Measurements from ENCODE around the gene WDR27.
A peak's percentile ranks its signal among the peaks of the same experiment; 100 is the strongest.

WDR27 gene

DNA sequence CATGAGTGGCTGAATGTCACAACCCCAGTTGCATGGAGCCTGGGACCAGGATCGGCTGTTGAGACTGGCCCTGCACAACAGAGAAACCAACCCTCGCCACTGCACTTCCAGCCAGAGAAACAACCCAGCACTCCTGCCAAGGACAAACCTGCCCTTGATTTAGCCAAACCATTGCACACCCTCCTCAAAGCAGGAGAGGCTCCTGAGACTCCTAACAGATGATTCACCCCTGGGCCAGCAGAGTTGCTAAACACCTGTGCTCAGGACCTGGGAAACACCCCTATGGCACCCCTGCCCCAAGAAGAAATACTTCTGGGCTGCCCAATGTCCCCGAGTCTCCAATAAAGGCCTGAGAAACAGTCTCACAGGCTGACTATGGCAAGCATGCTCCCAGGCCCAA lies 17.8 kb downstream of the WDR27 start:
- no peak overlapping the region for H2AK5ac ChIP-seq (ENCODE audit: low read length, severe bottlenecking)
- 100% methylated on average over 3 of the region's 3 CpGs for WGBS
- H2AFZ ChIP-seq (ENCODE audit: low read depth, low read length), result no peak overlapping the region
- no peak overlapping the region for H3K9ac ChIP-seq (ENCODE audit: low read length)
- no peak overlapping the region for H3K4ac ChIP-seq (ENCODE audit: low read depth in 1 of 2, low read length in 2 of 2)
- H2BK120ac ChIP-seq (ENCODE audit: low read depth, low read length), result no peak overlapping the region
- H3K4me1 ChIP-seq (ENCODE audit: control insufficient read depth, insufficient read depth, low read depth, low read length), result no peaks in the 10 kb centered on the region
- DNase-seq, result no peak
- H2BK5ac ChIP-seq (ENCODE audit: low read depth, low read length, poor library complexity, severe bottlenecking), result no peak overlapping the region
- H3K36me3 ChIP-seq (ENCODE audit: control insufficient read depth in 1 of 2, insufficient read depth in 2 of 2, low read depth in 1 of 2, low read length in 2 of 2), result peaks cover 25 to 67% of the 10 kb centered on the region in 2 experiments
- no peak overlapping the region for H2BK12ac ChIP-seq (ENCODE audit: low read length in 2 of 2)
- peaks cover 39% of the 10 kb centered on the region for H3K9me3 ChIP-seq (ENCODE audit: control insufficient read depth, low read length)
- H3K4me3 ChIP-seq (ENCODE audit: insufficient read depth in 1 of 2, low read depth in 1 of 2, low read length in 2 of 2), result no peak overlapping the region
- no peak overlapping the region for H3K27ac ChIP-seq (ENCODE audit: low read length, poor library complexity, severe bottlenecking)
- no peak overlapping the region for H3K18ac ChIP-seq (ENCODE audit: low read depth in 1 of 2, low read length in 2 of 2)
- peaks cover 36% of the 10 kb centered on the region for H3K79me1 ChIP-seq (replicated peaks; ENCODE audit: low read length, poor library complexity, severe bottlenecking)
- H3K14ac ChIP-seq (ENCODE audit: low read length in 2 of 2), result no peak overlapping the region
- no peaks in the 10 kb centered on the region for H3K27me3 ChIP-seq (ENCODE audit: control insufficient read depth in 1 of 2, insufficient read depth in 1 of 2, low read length in 2 of 2)
- no peak overlapping the region for H4K91ac ChIP-seq (ENCODE audit: low read length)
- no peak overlapping the region for H3K4me2 ChIP-seq (ENCODE audit: low read length, poor library complexity, severe bottlenecking)
- no peak overlapping the region for H2BK15ac ChIP-seq (ENCODE audit: low read depth, poor library complexity, severe bottlenecking)
- no peak overlapping the region for H3K23ac ChIP-seq (ENCODE audit: low read length in 2 of 2)
- no peak overlapping the region for H4K8ac ChIP-seq (ENCODE audit: low read length)

- Histone ChIP-seq H3K79me1 (replicated peaks; ENCODE audit: low read length, poor library complexity, severe bottlenecking) (peaks cover 21% of the 10 kb centered on the region), H3K36me3 (ENCODE audit: control insufficient read depth in 1 of 2, insufficient read depth in 2 of 2, low read depth in 1 of 2, low read length in 2 of 2) (peaks cover 20 to 32% of the 10 kb centered on the region in 2 experiments), H3K4ac (ENCODE audit: low read depth in 1 of 2, low read length in 2 of 2) (no peak overlapping the region), H3K9me3 (ENCODE audit: control insufficient read depth, low read length) (peaks cover 8% of the 10 kb centered on the region), H3K4me3 (ENCODE audit: insufficient read depth in 1 of 2, low read depth in 1 of 2, low read length in 2 of 2) (no peak overlapping the region), H3K4me2 (ENCODE audit: low read length, poor library complexity, severe bottlenecking) (no peak overlapping the region), H2BK5ac (ENCODE audit: low read depth, low read length, poor library complexity, severe bottlenecking) (no peak overlapping the region), H3K27ac (ENCODE audit: low read length, poor library complexity, severe bottlenecking) (no peak overlapping the region), H3K4me1 (ENCODE audit: control insufficient read depth, insufficient read depth, low read depth, low read length) (no peaks in the 10 kb centered on the region), H3K9ac (ENCODE audit: low read length) (no peak overlapping the region), H2BK120ac (ENCODE audit: low read depth, low read length) (no peak overlapping the region), H2BK15ac (ENCODE audit: low read depth, poor library complexity, severe bottlenecking) (no peak overlapping the region), H4K8ac (ENCODE audit: low read length) (no peak overlapping the region), H3K14ac (ENCODE audit: low read length in 2 of 2) (no peak overlapping the region), H2AFZ (ENCODE audit: low read depth, low read length) (no peak overlapping the region), H4K91ac (ENCODE audit: low read length) (no peak overlapping the region), H2AK5ac (ENCODE audit: low read length, severe bottlenecking) (no peak overlapping the region), H3K27me3 (ENCODE audit: control insufficient read depth in 1 of 2, insufficient read depth in 1 of 2, low read length in 2 of 2) (no peaks in the 10 kb centered on the region), H3K23ac (ENCODE audit: low read length in 2 of 2) (no peak overlapping the region), H3K18ac (ENCODE audit: low read depth in 1 of 2, low read length in 2 of 2) (no peak overlapping the region), H2BK12ac (ENCODE audit: low read length in 2 of 2) (no peak overlapping the region)
- WGBS, result 88% methylated on average over 1 of the region's 1 CpG
- no peak for DNase-seq
Measured at GRCh38 chr6:169678342-169678741, 23.5 kb downstream of the WDR27 start.

DNA sequence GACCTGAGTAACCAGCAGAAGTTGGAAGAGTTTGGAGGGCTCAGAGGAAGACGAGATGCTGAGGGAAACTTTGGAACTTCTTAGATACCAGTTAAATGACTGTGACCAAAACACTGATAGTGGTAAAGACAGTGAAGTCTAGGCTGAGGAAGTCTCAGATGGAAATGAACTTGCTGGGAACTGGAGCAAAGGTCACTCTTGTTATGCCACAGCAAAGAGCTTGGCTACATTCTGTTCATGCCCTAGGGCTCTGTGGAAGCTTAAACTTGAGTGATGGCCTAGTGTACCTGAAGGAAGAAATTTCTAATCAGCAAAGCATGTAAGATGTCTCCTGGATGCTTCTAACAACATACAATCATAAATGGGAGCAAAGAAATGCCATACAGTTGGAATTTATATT lies 24.7 kb downstream of the WDR27 start:
- H2BK5ac ChIP-seq (ENCODE audit: low read depth, low read length, poor library complexity, severe bottlenecking), result no peak overlapping the region
- DNase-seq, result peak; percentile 35
- H4K91ac ChIP-seq (ENCODE audit: low read length), result no peak overlapping the region
- no peak overlapping the region for H3K4me2 ChIP-seq (ENCODE audit: low read length, poor library complexity, severe bottlenecking)
- H2BK15ac ChIP-seq (ENCODE audit: low read depth, poor library complexity, severe bottlenecking), result no peak overlapping the region
- H3K27ac ChIP-seq (ENCODE audit: low read length, poor library complexity, severe bottlenecking), result no peak overlapping the region
- peaks cover 19% of the 10 kb centered on the region for H3K79me1 ChIP-seq (replicated peaks; ENCODE audit: low read length, poor library complexity, severe bottlenecking)
- H4K8ac ChIP-seq (ENCODE audit: low read length), result no peak overlapping the region
- H3K27me3 ChIP-seq (ENCODE audit: control insufficient read depth in 1 of 2, insufficient read depth in 1 of 2, low read length in 2 of 2), result no peaks in the 10 kb centered on the region
- peaks cover 8% of the 10 kb centered on the region for H3K9me3 ChIP-seq (ENCODE audit: control insufficient read depth, low read length)
- H3K9ac ChIP-seq (ENCODE audit: low read length), result no peak overlapping the region
- WGBS, result 92% methylated on average over 1 of the region's 1 CpG
- H3K14ac ChIP-seq (ENCODE audit: low read length in 2 of 2), result no peak overlapping the region
- no peak overlapping the region for H3K4ac ChIP-seq (ENCODE audit: low read depth in 1 of 2, low read length in 2 of 2)
- no peak overlapping the region for H3K23ac ChIP-seq (ENCODE audit: low read length in 2 of 2)
- H2BK120ac ChIP-seq (ENCODE audit: low read depth, low read length), result no peak overlapping the region
- no peak overlapping the region for H2AK5ac ChIP-seq (ENCODE audit: low read length, severe bottlenecking)
- H3K4me3 ChIP-seq (ENCODE audit: insufficient read depth in 1 of 2, low read depth in 1 of 2, low read length in 2 of 2), result no peak overlapping the region
- H3K18ac ChIP-seq (ENCODE audit: low read depth in 1 of 2, low read length in 2 of 2), result no peak overlapping the region
- H2BK12ac ChIP-seq (ENCODE audit: low read length in 2 of 2), result no peak overlapping the region
- no peak overlapping the region for H2AFZ ChIP-seq (ENCODE audit: low read depth, low read length)
- no peaks in the 10 kb centered on the region for H3K4me1 ChIP-seq (ENCODE audit: control insufficient read depth, insufficient read depth, low read depth, low read length)
- H3K36me3 ChIP-seq (ENCODE audit: control insufficient read depth in 1 of 2, insufficient read depth in 2 of 2, low read depth in 1 of 2, low read length in 2 of 2), result peaks cover 16 to 32% of the 10 kb centered on the region in 2 experiments

- Histone ChIP-seq H3K4me3 (ENCODE audit: insufficient read depth in 1 of 2, low read depth in 1 of 2, low read length in 2 of 2) (no peak overlapping the region), H2AK5ac (ENCODE audit: low read length, severe bottlenecking) (no peak overlapping the region), H3K18ac (ENCODE audit: low read depth in 1 of 2, low read length in 2 of 2) (no peak overlapping the region), H3K9ac (ENCODE audit: low read length) (no peak overlapping the region), H3K4ac (ENCODE audit: low read depth in 1 of 2, low read length in 2 of 2) (no peak overlapping the region), H2BK120ac (ENCODE audit: low read depth, low read length) (no peak overlapping the region), H3K4me2 (ENCODE audit: low read length, poor library complexity, severe bottlenecking) (no peak overlapping the region), H4K91ac (ENCODE audit: low read length) (no peak overlapping the region), H3K36me3 (ENCODE audit: control insufficient read depth in 1 of 2, insufficient read depth in 2 of 2, low read depth in 1 of 2, low read length in 2 of 2) (peaks cover 16 to 34% of the 10 kb centered on the region in 2 experiments), H3K14ac (ENCODE audit: low read length in 2 of 2) (no peak overlapping the region), H3K27me3 (ENCODE audit: control insufficient read depth in 1 of 2, insufficient read depth in 1 of 2, low read length in 2 of 2) (no peaks in the 10 kb centered on the region), H3K4me1 (ENCODE audit: control insufficient read depth, insufficient read depth, low read depth, low read length) (no peaks in the 10 kb centered on the region), H3K23ac (ENCODE audit: low read length in 2 of 2) (no peak overlapping the region), H3K79me1 (replicated peaks; ENCODE audit: low read length, poor library complexity, severe bottlenecking) (peaks cover 13% of the 10 kb centered on the region), H3K9me3 (ENCODE audit: control insufficient read depth, low read length) (no peaks in the 10 kb centered on the region), H2BK15ac (ENCODE audit: low read depth, poor library complexity, severe bottlenecking) (no peak overlapping the region), H2BK12ac (ENCODE audit: low read length in 2 of 2) (no peak overlapping the region), H2AFZ (ENCODE audit: low read depth, low read length) (no peak overlapping the region), H2BK5ac (ENCODE audit: low read depth, low read length, poor library complexity, severe bottlenecking) (no peak overlapping the region), H4K8ac (ENCODE audit: low read length) (no peak overlapping the region), H3K27ac (ENCODE audit: low read length, poor library complexity, severe bottlenecking) (no peak overlapping the region)
- DNase-seq, result no peak
- WGBS, result 98% methylated on average over 3 of the region's 3 CpGs
Measured at GRCh38 chr6:169675011-169675410, 26.8 kb downstream of the WDR27 start.
